ENCODE data around the gene MAOA.

Gene MAOA

DNA sequence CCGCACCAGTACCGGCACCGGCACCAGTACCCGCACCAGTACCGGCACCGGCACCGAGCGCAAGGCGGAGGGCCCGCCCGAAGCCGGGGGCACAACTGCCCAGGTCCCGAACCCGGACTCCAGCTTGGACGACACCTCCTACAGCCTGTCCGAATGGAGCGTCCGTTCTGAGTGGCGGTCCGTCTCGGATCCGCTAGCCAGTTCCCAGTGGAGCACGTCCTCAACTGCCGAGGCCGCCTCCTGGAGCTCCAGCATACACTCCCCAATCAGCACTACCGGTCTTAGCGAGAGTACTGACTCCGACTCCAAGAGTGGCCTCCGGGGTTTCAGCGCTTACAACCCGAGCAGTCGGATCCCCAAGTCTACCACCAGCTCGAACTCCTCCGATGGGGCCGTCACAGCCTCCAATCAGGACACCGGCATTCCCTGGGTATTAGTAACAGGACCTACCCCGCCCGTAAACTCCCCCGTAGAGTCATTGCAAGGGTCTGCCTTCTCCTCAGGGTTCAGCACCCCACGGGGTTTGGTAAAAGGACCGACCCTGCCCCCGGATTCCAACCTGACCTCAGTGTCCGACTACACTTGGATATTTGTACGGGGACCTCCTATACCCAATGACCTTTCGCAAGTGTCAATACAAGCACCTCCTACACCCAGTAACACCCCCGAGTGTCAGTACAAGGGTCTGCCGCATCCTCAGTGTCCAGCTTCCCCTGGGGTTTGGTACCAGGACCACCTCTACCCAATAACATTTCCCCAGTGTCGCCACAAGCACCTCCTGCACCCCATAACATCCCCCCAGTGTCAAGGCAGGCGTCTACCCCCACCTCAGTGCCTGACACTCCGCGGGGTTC, 721 bp upstream of the MAOA start:
- no peak overlapping the region for H3K4me3 ChIP-seq (ENCODE audit: low read depth, low read length)
- no peak for TF ChIP-seq CTCF (IDR thresholded peaks at IDR 0.05; ENCODE audit: low read depth, low read length)
- no peak for TF ChIP-seq POLR2A (IDR thresholded peaks at IDR 0.05; ENCODE audit: extremely low read depth, insufficient read length)
- TF ChIP-seq MYC (IDR thresholded peaks at IDR 0.05; ENCODE audit: low read depth, low read length), result no peak
- TF ChIP-seq, protein P1, sequence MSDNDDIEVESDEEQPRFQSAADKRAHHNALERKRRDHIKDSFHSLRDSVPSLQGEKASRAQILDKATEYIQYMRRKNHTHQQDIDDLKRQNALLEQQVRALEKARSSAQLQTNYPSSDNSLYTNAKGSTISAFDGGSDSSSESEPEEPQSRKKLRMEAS (IDR thresholded peaks at IDR 0.05; ENCODE audit: low read depth, low read length), result no peak
- DNase-seq (ENCODE audit: low read depth), result no peak

GRCh38 chrX:43657671-43658070, 1.6 kb downstream of the MAOA start:
- TF ChIP-seq, protein P1 (IDR thresholded peaks at IDR 0.05; ENCODE audit: low read depth, low read length), result no peak
- TF ChIP-seq CTCF (IDR thresholded peaks at IDR 0.05; ENCODE audit: low read depth, low read length) (no peak), POLR2A (IDR thresholded peaks at IDR 0.05; ENCODE audit: extremely low read depth, insufficient read length) (no peak), MYC (IDR thresholded peaks at IDR 0.05; ENCODE audit: low read depth, low read length) (no peak)
- H3K4me3 ChIP-seq (ENCODE audit: low read depth, low read length), result no peak overlapping the region
- no peak for DNase-seq (ENCODE audit: low read depth)

DNA sequence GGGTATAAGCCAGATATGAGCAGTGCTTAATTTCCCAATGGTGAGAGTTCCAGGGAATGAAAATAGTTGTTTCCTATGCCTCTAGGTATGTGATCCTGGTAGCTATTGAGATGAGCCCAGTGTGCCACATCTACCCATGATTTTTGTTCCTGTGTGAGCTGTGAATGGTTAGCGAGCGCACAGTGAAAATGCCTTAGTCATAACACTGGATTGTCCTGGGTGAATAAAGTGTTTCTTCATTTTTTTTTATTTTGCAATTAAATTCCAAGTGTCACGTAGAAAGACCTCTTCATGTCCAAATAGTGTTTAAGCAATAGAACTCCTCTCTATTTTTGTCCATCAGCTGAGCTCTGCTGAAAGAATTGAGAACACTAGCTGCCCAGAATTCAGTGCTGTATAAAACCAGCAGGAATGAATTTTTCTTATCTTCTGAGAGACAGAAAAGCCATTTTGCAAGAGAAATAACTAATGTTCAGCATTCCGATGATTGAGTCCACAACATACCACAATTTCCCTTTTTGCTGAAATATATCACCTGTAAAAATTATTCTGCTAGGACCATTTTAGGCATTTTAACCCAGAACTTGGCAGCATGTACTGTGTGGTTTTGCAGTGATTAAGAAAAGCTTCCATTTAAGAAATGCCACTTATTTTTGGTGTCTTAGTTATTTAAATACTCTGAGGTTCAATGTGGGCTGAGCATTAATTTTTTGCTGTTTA, 5.6 kb downstream of the MAOA start:
- no peak for DNase-seq (ENCODE audit: low read depth)
- no peak for TF ChIP-seq POLR2A (IDR thresholded peaks at IDR 0.05; ENCODE audit: extremely low read depth, insufficient read length)
- no peak overlapping the region for H3K4me3 ChIP-seq (ENCODE audit: low read depth, low read length)

DNA sequence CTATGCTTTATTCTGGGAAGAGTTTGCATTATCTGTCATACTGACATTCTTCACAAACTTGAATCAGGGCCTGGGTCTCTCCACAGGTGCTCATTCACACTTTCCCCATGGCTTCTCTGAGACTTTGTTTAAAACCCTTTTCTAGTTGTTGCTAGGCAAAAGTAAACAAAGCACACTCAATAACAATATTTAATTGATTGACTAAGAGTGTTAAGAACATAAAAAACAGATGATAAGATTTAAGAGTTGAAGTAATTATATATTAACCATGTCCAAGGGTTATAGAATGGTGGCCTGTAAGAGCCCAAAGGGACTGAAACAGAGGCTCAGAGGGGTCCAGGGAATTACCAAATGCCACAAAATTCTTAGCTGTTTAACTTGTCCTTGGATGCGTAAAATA, 7.1 kb downstream of the MAOA start:
- DNase-seq (ENCODE audit: low read depth), result no peak
- H3K4me3 ChIP-seq (ENCODE audit: low read depth, low read length), result no peak overlapping the region
- TF ChIP-seq, protein P1 (IDR thresholded peaks at IDR 0.05; ENCODE audit: low read depth, low read length), result no peak
- TF ChIP-seq MYC (IDR thresholded peaks at IDR 0.05; ENCODE audit: low read depth, low read length) (no peak), POLR2A (IDR thresholded peaks at IDR 0.05; ENCODE audit: extremely low read depth, insufficient read length) (no peak)

GRCh38 chrX:43664258-43664657, 8.2 kb downstream of the MAOA start:
- TF ChIP-seq MYC (IDR thresholded peaks at IDR 0.05; ENCODE audit: low read depth, low read length) (no peak), CTCF (IDR thresholded peaks at IDR 0.05; ENCODE audit: low read depth, low read length) (no peak), POLR2A (IDR thresholded peaks at IDR 0.05; ENCODE audit: extremely low read depth, insufficient read length) (no peak)
- TF ChIP-seq, protein P1 (IDR thresholded peaks at IDR 0.05; ENCODE audit: low read depth, low read length), result no peak
- no peak for DNase-seq (ENCODE audit: low read depth)
- no peak overlapping the region for H3K4me3 ChIP-seq (ENCODE audit: low read depth, low read length)

DNA sequence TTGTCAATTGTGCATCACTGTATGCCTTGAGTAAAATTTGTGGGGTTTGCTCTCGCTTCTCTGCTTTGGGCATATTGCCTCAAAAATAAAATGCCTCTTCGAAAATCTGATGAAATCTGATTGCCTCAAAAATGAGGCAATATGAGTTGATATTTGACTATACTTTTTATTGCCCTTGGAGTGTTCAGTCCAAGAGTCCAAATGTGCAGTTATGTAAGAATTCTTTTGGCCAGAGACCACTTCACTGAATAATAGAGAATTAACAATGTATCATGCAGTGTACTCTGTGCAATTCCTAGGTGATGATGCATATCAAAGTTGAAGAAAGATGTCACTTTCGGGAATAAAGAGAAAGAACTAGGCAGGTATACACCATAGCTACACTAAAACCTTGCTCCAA, 8.6 kb downstream of the MAOA start:
- TF ChIP-seq, protein P1 (IDR thresholded peaks at IDR 0.05; ENCODE audit: low read depth, low read length), result no peak
- TF ChIP-seq POLR2A (IDR thresholded peaks at IDR 0.05; ENCODE audit: extremely low read depth, insufficient read length) (no peak), CTCF (IDR thresholded peaks at IDR 0.05; ENCODE audit: low read depth, low read length) (no peak), MYC (IDR thresholded peaks at IDR 0.05; ENCODE audit: low read depth, low read length) (no peak)

More for the DNA sequence above, 8.6 kb downstream of the MAOA start:
- H3K4me3 ChIP-seq (ENCODE audit: low read depth, low read length), result no peak overlapping the region
- DNase-seq (ENCODE audit: low read depth), result no peak

Measured in NB4 (cell line).